A673 (cell line): ENCODE results near the gene EIF2B2. TPM values are rescaled to one million over a fixed set of nuclear protein-coding genes. Genes with fewer than 3 reads are reported as not detected.

Source experiments
- BruUV-seq: library from RNA; stranded (reverse); fragments of 400-500 nt; replicated peaks from 2 replicates; lab custom pipeline; 2021; lab: Mats Ljungman, UMichigan
- CTCF ChIA-PET: fragments of 300-600 bp; sonication (Branson Sonifier 250); formaldehyde crosslinking; loops from one replicate; lab custom pipeline; 2022; ENCODE audit warnings: antibody characterized with exemption; lab: Charles Lee
- POLR2A ChIA-PET: fragments of 300-600 bp; sonication (Branson Sonifier 250); formaldehyde crosslinking; loops from one replicate; lab custom pipeline; 2022; ENCODE audit warnings: antibody characterized with exemption; ENCODE audit not compliant: low non-redundant PET; lab: Charles Lee
- DNase-seq: peaks from one replicate; pipeline ENCODE4 v3.0.0-alpha.2; 2015; ENCODE audit warnings: low spot score
- H3K27ac ChIP-seq: fragments of 200-600 bp; sonication (generic); 2 replicates; pipeline ENCODE4 v1.5.1; 2016; ENCODE audit warnings: mixed run types, low read depth, mild to moderate bottlenecking, mixed read lengths, antibody characterized with exemption, low read length; ENCODE audit not compliant: poor library complexity, severe bottlenecking
- H3K27me3 ChIP-seq: fragments of 200-600 bp; sonication (generic); replicated peaks from 2 replicates; pipeline ENCODE4 v1.6.1; 2017; ENCODE audit warnings: mixed run types, low read depth, mild to moderate bottlenecking, mixed read lengths, antibody characterized with exemption, low read length; ENCODE audit not compliant: insufficient read depth, poor library complexity
- H3K36me3 ChIP-seq: fragments of 200-600 bp; sonication (generic); 2 replicates; pipeline ENCODE4 v1.6.1; 2016; ENCODE audit warnings: mixed run types, mild to moderate bottlenecking, mixed read lengths, antibody characterized with exemption, low read length; ENCODE audit not compliant: insufficient read depth, poor library complexity, severe bottlenecking
- H3K4me1 ChIP-seq: fragments of 200-600 bp; sonication (generic); 2 replicates; pipeline ENCODE4 v1.6.1; 2017; ENCODE audit warnings: mixed run types, mild to moderate bottlenecking, mixed read lengths, antibody characterized with exemption, low read length; ENCODE audit not compliant: insufficient read depth, poor library complexity, severe bottlenecking
- H3K4me3 ChIP-seq: fragments of 200-600 bp; sonication (generic); 2 replicates; pipeline ENCODE4 v1.5.1; 2016; ENCODE audit warnings: low read depth, mixed run types, mild to moderate bottlenecking, mixed read lengths, low read length; ENCODE audit not compliant: poor library complexity, severe bottlenecking
- H3K9me3 ChIP-seq: fragments of 200-600 bp; sonication (generic); 2 replicates; pipeline ENCODE4 v1.6.1; 2016; ENCODE audit warnings: mixed run types, low read depth, mild to moderate bottlenecking, mixed read lengths, antibody characterized with exemption, low read length; ENCODE audit not compliant: poor library complexity, severe bottlenecking
- EZH2 ChIP-seq: fragments of 200-600 bp; sonication (generic); IDR thresholded peaks from 2 replicates; pipeline ENCODE4 v1.6.1; 2017; ENCODE audit warnings: borderline replicate concordance, low read depth, mild to moderate bottlenecking, mixed read lengths, antibody characterized with exemption, low read length; ENCODE audit not compliant: poor library complexity, severe bottlenecking
- intact Hi-C: fragments of 100-400 bp; cut with micrococcal nuclease; formaldehyde crosslinking; loops from one replicate; pipeline ENCODE4 v1.10.0; 2022; ENCODE audit not compliant: unreplicated experiment
- total RNA-seq: library from RNA; stranded (reverse); gene quantifications from 2 replicates; pipeline ENCODE4 v1.2.3, GENCODE V29; 2021
- TF ChIP-seq, protein P1 (sequence below): fragments of 300-800, 200-600 bp; sonication (generic); conservative IDR thresholded peaks from 2 replicates; pipeline ENCODE4 v1.5.1; 2017; ENCODE audit warnings: low read depth, mild to moderate bottlenecking, antibody characterized with exemption, low read length, moderate library complexity, mixed read lengths

Gene EIF2B2
- total RNA-seq, 1 experiment from 2014 or later: 106 TPM

DNA sequence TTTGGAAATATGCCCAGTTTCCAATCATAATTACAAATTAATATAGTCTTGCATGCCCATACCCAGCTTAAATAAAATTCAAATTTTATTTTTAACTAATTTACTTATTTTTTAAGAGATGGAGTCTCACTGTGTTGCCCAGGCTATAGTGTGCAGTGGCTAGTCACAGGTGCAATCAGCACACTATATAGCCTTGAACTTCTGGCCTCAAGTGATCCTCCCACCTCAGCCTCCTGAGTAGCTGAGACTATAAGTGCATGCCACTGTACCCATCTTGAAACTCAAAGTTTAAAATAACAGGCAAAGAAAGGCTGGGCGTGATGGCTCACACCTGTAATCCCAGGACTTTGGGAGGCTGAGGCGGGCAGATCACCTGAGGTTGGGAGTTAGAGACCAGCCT lies 38.2 kb downstream of the EIF2B2 start:
- Histone ChIP-seq H3K27me3 (no peaks in the 10 kb centered on the region), H3K9me3 (no peaks in the 10 kb centered on the region), H3K4me3 (no peak overlapping the region), H3K36me3 (no peaks in the 10 kb centered on the region), H3K4me1 (peaks cover 36% of the 10 kb centered on the region), H3K27ac (no peak overlapping the region)
- ChIA-PET POLR2A (interaction anchor here (0.7 kb wide), 1 partner anchor 87 kb away, joined by 6 read pairs; no protein-coding TSS in a partner anchor), CTCF (no interaction called here)
- intact Hi-C loops: no loop called here
- DNase-seq: no peak
- TF ChIP-seq, protein P1, sequence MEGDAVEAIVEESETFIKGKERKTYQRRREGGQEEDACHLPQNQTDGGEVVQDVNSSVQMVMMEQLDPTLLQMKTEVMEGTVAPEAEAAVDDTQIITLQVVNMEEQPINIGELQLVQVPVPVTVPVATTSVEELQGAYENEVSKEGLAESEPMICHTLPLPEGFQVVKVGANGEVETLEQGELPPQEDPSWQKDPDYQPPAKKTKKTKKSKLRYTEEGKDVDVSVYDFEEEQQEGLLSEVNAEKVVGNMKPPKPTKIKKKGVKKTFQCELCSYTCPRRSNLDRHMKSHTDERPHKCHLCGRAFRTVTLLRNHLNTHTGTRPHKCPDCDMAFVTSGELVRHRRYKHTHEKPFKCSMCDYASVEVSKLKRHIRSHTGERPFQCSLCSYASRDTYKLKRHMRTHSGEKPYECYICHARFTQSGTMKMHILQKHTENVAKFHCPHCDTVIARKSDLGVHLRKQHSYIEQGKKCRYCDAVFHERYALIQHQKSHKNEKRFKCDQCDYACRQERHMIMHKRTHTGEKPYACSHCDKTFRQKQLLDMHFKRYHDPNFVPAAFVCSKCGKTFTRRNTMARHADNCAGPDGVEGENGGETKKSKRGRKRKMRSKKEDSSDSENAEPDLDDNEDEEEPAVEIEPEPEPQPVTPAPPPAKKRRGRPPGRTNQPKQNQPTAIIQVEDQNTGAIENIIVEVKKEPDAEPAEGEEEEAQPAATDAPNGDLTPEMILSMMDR: no peak
- no TSS peak for BruUV-seq

DNA sequence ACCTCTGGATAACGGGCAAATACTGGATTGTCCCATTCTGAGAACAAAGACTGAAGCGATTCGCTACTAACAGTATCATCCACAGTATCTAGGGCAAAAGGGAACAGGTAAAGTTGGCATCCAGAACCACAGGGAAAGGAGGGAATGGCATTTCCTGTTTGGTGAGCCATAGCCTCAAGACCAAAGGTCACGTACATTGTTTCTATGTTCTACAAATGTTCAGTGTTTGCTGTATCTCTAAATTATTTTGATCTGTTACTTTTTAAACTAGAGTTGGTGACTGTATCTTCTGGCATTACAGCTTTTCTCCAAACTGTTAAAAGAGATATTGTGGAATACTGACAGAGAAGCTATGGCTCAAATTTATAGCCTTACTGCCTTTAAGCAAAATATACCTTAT lies 38.9 kb downstream of the EIF2B2 start:
- Histone ChIP-seq H3K4me3 (no peak overlapping the region), H3K27ac (no peak overlapping the region), H3K9me3 (no peaks in the 10 kb centered on the region), H3K4me1 (peaks cover 36% of the 10 kb centered on the region), H3K27me3 (no peaks in the 10 kb centered on the region), H3K36me3 (no peaks in the 10 kb centered on the region)
- BruUV-seq: no TSS peak
- TF ChIP-seq, protein P1: no peak
- no peak for TF ChIP-seq EZH2
- intact Hi-C loops: no loop called here
- ChIA-PET CTCF (no interaction called here), POLR2A (interaction anchor here (0.7 kb wide), 1 partner anchor 87 kb away, joined by 6 read pairs; no protein-coding TSS in a partner anchor)
- no peak for DNase-seq

DNA sequence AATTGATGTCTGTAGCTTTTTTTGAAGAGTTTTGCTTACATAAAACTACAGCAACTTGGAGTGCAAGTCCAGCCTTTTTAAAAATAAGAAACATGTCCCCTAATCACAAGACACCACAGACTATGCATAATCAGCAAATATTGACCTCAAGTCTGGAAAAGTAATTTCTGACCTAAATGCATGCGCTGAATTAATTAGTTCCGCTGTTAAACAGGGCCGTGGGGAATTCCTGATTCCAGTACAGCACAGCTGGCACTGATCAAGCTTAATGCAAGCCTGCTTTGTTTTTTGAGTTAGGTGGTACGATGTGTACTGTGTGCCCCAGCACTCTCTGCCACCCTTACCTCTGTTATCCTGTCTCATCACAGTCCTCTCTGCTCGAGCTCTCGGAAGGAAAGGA lies 39.3 kb downstream of the EIF2B2 start:
- intact Hi-C loops: no loop called here
- no peaks in the 10 kb centered on the region for H3K36me3 ChIP-seq
- no peak overlapping the region for H3K4me3 ChIP-seq
- peak; percentile 85 for DNase-seq
- H3K27me3 ChIP-seq: no peaks in the 10 kb centered on the region
- BruUV-seq: no TSS peak
- CTCF ChIA-PET: no interaction called here
- no peak overlapping the region for H3K27ac ChIP-seq
- TF ChIP-seq, protein P1: no peak
- TF ChIP-seq EZH2: no peak
- H3K4me1 ChIP-seq: peaks cover 36% of the 10 kb centered on the region
- H3K9me3 ChIP-seq: no peaks in the 10 kb centered on the region
- POLR2A ChIA-PET: no interaction called here
